AG10803 (cell line): ENCODE measurements around the gene SPRED1.

ENCODE experiments used
- DNase-seq: peaks from one replicate; pipeline ENCODE4 v3.0.0; 2010; ENCODE audit warnings: low read depth
- H3K4me3 ChIP-seq: 2 replicates; pipeline ENCODE4 v1.5.1; 2011; ENCODE audit warnings: mild to moderate bottlenecking, low read length, control low read depth
- TF ChIP-seq, protein P1 (sequence below): conservative IDR thresholded peaks from 2 replicates; pipeline ENCODE4 v1.5.1; 2011; ENCODE audit warnings: mild to moderate bottlenecking, low read length, control low read depth, inconsistent platforms

SPRED1 gene

DNA sequence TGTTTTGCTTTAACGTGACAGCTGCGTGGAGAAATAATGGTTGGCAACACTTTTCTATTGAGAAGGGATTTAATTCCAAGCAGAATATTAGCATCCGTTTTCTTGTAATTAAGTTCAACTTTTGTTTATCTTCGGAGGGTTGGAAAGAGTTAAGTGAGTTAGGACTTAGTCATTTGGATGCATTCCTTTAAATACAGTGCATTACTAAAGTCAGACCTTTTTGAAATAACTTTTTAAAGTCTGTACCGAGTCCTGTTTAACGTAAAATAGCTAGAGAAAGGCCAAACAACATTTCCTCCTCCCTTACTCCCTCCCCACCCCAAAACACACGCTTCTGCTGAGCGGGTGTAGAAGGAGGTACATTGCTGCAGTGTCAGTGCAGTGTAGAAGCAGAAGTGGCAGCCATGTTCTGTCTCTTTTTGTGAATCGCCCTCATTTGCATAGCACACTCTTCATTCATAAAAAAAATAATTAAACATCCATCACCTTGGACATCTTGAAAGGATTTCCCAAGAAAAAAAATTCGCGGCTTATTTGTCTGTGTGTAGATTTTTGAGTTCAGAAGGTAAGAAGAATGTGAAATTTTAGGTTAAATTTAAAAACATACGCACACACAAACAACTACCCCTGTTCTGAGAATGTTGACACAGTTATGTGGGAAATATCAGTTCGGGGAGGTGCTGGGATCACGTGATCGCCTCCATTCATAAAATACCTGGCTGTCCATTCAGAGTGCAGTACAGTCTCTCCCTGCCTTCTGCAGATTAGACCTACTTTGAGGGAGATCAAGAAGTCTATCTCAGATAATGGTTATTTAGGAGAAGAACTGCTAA is 1.6 kb downstream of the SPRED1 start:
- peak; percentile 54 for DNase-seq
- peak overlapping the region; percentile 84 for H3K4me3 ChIP-seq
- TF ChIP-seq, protein P1, sequence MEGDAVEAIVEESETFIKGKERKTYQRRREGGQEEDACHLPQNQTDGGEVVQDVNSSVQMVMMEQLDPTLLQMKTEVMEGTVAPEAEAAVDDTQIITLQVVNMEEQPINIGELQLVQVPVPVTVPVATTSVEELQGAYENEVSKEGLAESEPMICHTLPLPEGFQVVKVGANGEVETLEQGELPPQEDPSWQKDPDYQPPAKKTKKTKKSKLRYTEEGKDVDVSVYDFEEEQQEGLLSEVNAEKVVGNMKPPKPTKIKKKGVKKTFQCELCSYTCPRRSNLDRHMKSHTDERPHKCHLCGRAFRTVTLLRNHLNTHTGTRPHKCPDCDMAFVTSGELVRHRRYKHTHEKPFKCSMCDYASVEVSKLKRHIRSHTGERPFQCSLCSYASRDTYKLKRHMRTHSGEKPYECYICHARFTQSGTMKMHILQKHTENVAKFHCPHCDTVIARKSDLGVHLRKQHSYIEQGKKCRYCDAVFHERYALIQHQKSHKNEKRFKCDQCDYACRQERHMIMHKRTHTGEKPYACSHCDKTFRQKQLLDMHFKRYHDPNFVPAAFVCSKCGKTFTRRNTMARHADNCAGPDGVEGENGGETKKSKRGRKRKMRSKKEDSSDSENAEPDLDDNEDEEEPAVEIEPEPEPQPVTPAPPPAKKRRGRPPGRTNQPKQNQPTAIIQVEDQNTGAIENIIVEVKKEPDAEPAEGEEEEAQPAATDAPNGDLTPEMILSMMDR, result no peak

DNA sequence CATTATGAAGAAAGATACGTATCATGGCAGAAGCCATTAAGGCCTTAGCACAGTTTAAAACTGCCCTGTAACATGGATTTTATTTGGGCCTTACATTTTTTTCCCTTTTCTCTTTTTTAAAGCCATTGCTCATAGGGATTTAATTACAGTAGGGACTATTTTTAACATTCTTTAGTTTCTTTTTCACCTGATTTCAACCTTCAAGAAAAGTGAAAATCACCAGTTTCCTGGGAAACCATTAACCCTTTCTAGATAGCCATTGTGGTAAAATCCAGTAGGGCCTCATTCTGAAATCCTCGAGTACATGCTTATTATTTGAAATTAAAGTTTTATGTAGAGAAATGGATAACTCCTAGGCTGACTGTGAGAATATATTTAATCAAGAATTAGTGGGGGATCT is 3.1 kb downstream of the SPRED1 start:
- no peak for DNase-seq
- peak overlapping the region; percentile 84 for H3K4me3 ChIP-seq
- TF ChIP-seq, protein P1, result no peak

DNA sequence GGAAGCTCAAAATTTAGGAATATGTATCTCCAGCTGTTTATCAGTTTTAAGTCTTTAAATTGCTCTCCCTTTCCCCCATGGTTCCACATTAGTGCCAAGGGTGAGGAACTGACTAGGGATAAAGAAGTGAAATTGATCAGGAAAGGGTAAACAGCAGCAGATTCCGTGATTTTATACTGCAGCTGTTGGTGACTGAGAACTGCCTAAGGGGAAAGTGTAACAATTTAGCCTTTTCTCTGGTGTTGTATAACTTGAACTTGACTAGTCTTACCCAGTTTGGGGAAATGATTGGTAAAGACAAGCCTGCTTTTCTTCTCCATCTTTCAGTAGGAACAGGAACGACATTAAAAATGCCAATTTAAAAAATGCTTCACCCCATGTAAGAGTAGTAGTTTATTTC is 5.0 kb downstream of the SPRED1 start:
- H3K4me3 ChIP-seq, result peak overlapping the region; percentile 2; the same call in 1 of the 2 replicates
- TF ChIP-seq, protein P1, result no peak
- DNase-seq, result no peak

DNA sequence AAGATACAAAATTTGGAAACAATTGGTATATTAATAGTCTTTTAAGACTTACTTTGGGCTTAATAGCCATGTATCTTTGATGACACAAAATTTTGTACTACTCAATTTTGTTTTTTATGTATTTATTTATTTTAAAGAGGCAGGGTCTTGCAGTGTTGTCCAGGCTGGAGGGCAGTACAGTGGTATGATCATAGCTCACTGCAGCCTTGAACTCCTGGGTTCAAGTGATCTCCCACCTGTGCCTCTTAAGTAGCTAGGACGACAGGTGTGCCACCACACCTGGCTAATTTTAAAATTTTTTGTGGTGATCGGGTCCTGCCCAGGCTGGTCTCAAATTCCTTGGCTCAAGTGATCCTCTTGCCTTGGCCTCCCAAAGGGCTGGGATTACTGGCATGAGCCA is 6.5 kb downstream of the SPRED1 start:
- no peak overlapping the region for H3K4me3 ChIP-seq
- DNase-seq, result no peak
- TF ChIP-seq, protein P1, result no peak

DNA sequence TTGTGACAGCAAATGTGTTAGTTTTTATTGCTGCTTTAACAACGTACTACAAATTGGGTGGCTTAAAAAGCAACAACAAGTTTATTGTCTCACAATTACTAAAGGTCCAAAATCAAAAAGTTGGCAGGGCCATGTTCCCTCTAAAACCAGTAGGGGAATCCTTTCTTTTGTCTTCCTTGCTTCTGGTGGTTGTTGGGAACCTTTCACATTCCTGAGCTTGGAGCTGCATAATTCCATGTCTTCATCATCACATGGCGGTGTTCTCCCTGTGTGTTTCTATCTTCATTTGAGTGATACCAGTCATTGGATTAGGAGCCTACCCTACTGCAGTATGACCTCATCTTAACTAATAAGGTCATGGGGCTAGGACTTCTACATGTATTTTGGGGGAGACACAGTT is 7.4 kb downstream of the SPRED1 start:
- TF ChIP-seq, protein P1, result peak; percentile 28
- no peak overlapping the region for H3K4me3 ChIP-seq
- peak; percentile 50 for DNase-seq

DNA sequence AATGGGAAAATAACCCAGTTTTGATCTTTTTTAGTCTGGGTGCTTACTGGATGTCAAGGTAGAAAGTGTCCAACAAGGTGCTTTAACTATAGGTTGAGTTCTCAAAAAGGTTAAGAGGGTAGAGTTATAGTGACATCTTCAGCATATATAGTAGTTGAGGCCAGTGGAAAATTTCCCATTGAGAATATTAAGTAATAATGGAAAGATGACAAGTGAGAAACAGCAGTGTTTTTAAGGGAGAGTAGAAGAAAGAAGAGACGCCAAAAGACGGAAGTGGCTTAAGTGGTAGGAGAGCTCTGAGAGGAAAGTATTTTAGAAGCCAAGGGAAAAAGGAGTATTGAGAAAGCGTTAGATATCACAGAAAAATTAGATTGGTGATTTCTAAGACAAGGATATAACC is 10.6 kb downstream of the SPRED1 start:
- TF ChIP-seq, protein P1, result no peak
- no peak for DNase-seq
- H3K4me3 ChIP-seq, result no peak overlapping the region

DNA sequence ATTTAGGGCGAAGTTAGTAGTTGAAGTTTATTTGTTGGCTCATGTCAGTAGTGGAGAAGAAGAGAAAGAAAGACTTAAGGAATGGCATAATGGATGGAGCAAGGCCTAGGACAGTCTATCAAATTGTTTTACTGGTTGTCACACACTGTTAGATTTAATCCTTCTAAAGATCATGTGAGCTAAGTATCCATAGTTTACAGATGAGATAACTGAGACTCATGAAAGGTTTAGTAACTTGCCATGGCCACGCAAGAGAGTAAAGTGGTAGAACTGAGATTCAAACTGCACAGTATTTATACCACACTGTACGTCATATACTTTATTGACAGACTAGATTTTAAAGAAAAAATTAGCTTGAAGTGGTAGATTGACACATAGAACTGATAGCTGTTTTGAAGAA is 11.4 kb downstream of the SPRED1 start:
- H3K4me3 ChIP-seq, result no peak overlapping the region
- peak; percentile 69 for DNase-seq
- TF ChIP-seq, protein P1, result no peak
